KMS-11 (cell line): ENCODE measurements around the gene SPOCD1.

Experiments
- H2AFZ ChIP-seq: fragments of 200-600 bp; sonication (generic); 2 replicates; pipeline ENCODE4 v1.6.1; 2016; ENCODE audit warnings: antibody characterized with exemption, mixed run types, low read depth
- H3K27ac ChIP-seq: fragments of 200-600 bp; sonication (generic); 2 replicates; pipeline ENCODE4 v1.6.1; 2016; ENCODE audit warnings: mild to moderate bottlenecking, mixed run types
- H3K27me3 ChIP-seq: fragments of 200-600 bp; sonication (generic); 2 replicates; pipeline ENCODE4 v1.6.1; 2017; ENCODE audit warnings: mild to moderate bottlenecking, low read depth, mixed run types, moderate library complexity; ENCODE audit not compliant: insufficient read depth
- H3K36me3 ChIP-seq: fragments of 200-600 bp; sonication (generic); 2 replicates; pipeline ENCODE4 v1.6.1; 2017; ENCODE audit warnings: mild to moderate bottlenecking, mixed run types; ENCODE audit not compliant: insufficient read depth
- H3K4me1 ChIP-seq: fragments of 200-600 bp; sonication (generic); 2 replicates; pipeline ENCODE4 v1.6.1; 2016; ENCODE audit warnings: mild to moderate bottlenecking, low read depth, mixed run types; ENCODE audit not compliant: poor library complexity, severe bottlenecking
- H3K4me2 ChIP-seq: fragments of 200-600 bp; sonication (generic); 2 replicates; pipeline ENCODE4 v1.7.0; 2016; ENCODE audit warnings: mild to moderate bottlenecking, mixed run types
- H3K4me3 ChIP-seq: fragments of 200-600 bp; sonication (generic); IDR thresholded peaks from 2 replicates; pipeline ENCODE4 v1.6.1; 2017; ENCODE audit warnings: low read depth, low read length, mixed read lengths; ENCODE audit not compliant: insufficient read depth
- H3K79me2 ChIP-seq: fragments of 200-600 bp; sonication (generic); 2 replicates; pipeline ENCODE4 v1.6.1; 2016; ENCODE audit warnings: low read depth, mixed run types; ENCODE audit not compliant: insufficient read depth
- H3K9ac ChIP-seq: fragments of 200-600 bp; sonication (generic); 2 replicates; pipeline ENCODE4 v1.6.1; 2016; ENCODE audit warnings: mild to moderate bottlenecking, mixed run types
- H4K20me1 ChIP-seq: fragments of 200-600 bp; sonication (generic); 2 replicates; pipeline ENCODE4 v1.6.1; 2016; ENCODE audit warnings: mild to moderate bottlenecking, mixed run types; ENCODE audit not compliant: insufficient read depth
- CTCF ChIP-seq: fragments of 200-600 bp; sonication (generic); conservative IDR thresholded peaks from 2 replicates; pipeline ENCODE4 v1.6.1; 2017; ENCODE audit warnings: low read depth, mild to moderate bottlenecking, antibody characterized with exemption, low read length, moderate library complexity, mixed read lengths

SPOCD1 gene

GRCh38 chr1:31783846-31784245 lies 32.0 kb downstream of the SPOCD1 start:
- TF ChIP-seq CTCF = no peak
- Histone ChIP-seq H3K4me2 (no peak overlapping the region), H3K79me2 (no peaks in the 10 kb centered on the region), H3K27me3 (no peaks in the 10 kb centered on the region), H3K27ac (no peak overlapping the region), H2AFZ (no peak overlapping the region), H3K9ac (no peak overlapping the region), H3K4me1 (peaks cover 5% of the 10 kb centered on the region), H3K36me3 (no peaks in the 10 kb centered on the region), H3K4me3 (no peak overlapping the region), H4K20me1 (no peaks in the 10 kb centered on the region)

GRCh38 chr1:31782421-31783410 lies 33.1 kb downstream of the SPOCD1 start:
- Histone ChIP-seq H2AFZ (no peak overlapping the region), H3K27ac (no peak overlapping the region), H3K4me2 (no peak overlapping the region)

GRCh38 chr1:31781756-31782371 lies 34.0 kb downstream of the SPOCD1 start:
- H3K27me3 ChIP-seq = no peaks in the 10 kb centered on the region
- H3K79me2 ChIP-seq = no peaks in the 10 kb centered on the region
- no peak overlapping the region for H2AFZ ChIP-seq
- no peaks in the 10 kb centered on the region for H3K4me1 ChIP-seq
- H3K36me3 ChIP-seq = no peaks in the 10 kb centered on the region
- H3K4me3 ChIP-seq = no peak overlapping the region
- H3K27ac ChIP-seq = no peak overlapping the region
- H4K20me1 ChIP-seq = no peaks in the 10 kb centered on the region
- H3K4me2 ChIP-seq = no peak overlapping the region
- no peak overlapping the region for H3K9ac ChIP-seq
- TF ChIP-seq CTCF = no peak

More at GRCh38 chr1:31782421-31783410, 33.1 kb downstream of the SPOCD1 start:
- H3K79me2 ChIP-seq = no peaks in the 10 kb centered on the region
- H3K36me3 ChIP-seq = no peaks in the 10 kb centered on the region
- no peak overlapping the region for H3K9ac ChIP-seq
- H3K4me1 ChIP-seq = peaks cover 2% of the 10 kb centered on the region
- H3K27me3 ChIP-seq = no peaks in the 10 kb centered on the region
- no peak for TF ChIP-seq CTCF
- H4K20me1 ChIP-seq = no peaks in the 10 kb centered on the region
- H3K4me3 ChIP-seq = no peak overlapping the region

- Histone ChIP-seq H3K79me2 (no peaks in the 10 kb centered on the region), H3K4me3 (no peak overlapping the region), H3K36me3 (no peaks in the 10 kb centered on the region), H2AFZ (no peak overlapping the region), H3K4me2 (no peak overlapping the region), H3K9ac (no peak overlapping the region), H3K4me1 (no peaks in the 10 kb centered on the region), H3K27ac (no peak overlapping the region), H4K20me1 (no peaks in the 10 kb centered on the region), H3K27me3 (no peaks in the 10 kb centered on the region)
- TF ChIP-seq CTCF = no peak
Observed at GRCh38 chr1:31781138-31781755, 34.6 kb downstream of the SPOCD1 start.
